ENCODE measurements around the gene MACROD2. TPM values are rescaled to one million over a fixed set of nuclear protein-coding genes. Genes with fewer than 3 reads are reported as not detected.

The MACROD2 gene
- polyA plus RNA-seq, 1 experiment = 0.47 TPM

- ChIA-PET POLR2A (no interaction called here), CTCF (no interaction called here)
- H3K36me3 ChIP-seq (ENCODE audit: control insufficient read depth, insufficient read depth, low read length) = no peaks in the 10 kb centered on the region
- H3K27me3 ChIP-seq (ENCODE audit: control insufficient read depth, insufficient read depth, low read length) = no peaks in the 10 kb centered on the region
- no peak overlapping the region for H3K4me3 ChIP-seq (ENCODE audit: low read depth, low read length)
- DNase-seq (ENCODE audit: low read depth) = no peak
- TF ChIP-seq CTCF (IDR thresholded peaks at IDR 0.05; ENCODE audit: insufficient read depth, low read depth, low read length) = no peak
These were observed 1204.8 kb downstream of the MACROD2 start for GRCh38 chr20:15200147-15200565.

- DNase-seq (ENCODE audit: low read depth) = no peak
- no peaks in the 10 kb centered on the region for H3K27me3 ChIP-seq (ENCODE audit: control insufficient read depth, insufficient read depth, low read length)
- H3K4me3 ChIP-seq (ENCODE audit: low read depth, low read length) = no peak overlapping the region
- no peak for TF ChIP-seq CTCF (IDR thresholded peaks at IDR 0.05; ENCODE audit: insufficient read depth, low read depth, low read length)
- no peaks in the 10 kb centered on the region for H3K36me3 ChIP-seq (ENCODE audit: control insufficient read depth, insufficient read depth, low read length)
- ChIA-PET POLR2A (no interaction called here), CTCF (interaction anchor here (1.1 kb wide), 1 partner anchor 20 kb away, joined by 3 read pairs; no protein-coding TSS in a partner anchor)
These were observed 1206.3 kb downstream of the MACROD2 start for GRCh38 chr20:15201602-15202001.

- ChIA-PET POLR2A (no interaction called here), CTCF (no interaction called here)
- no peaks in the 10 kb centered on the region for H3K27me3 ChIP-seq (ENCODE audit: control insufficient read depth, insufficient read depth, low read length)
- DNase-seq (ENCODE audit: low read depth) = no peak
- H3K36me3 ChIP-seq (ENCODE audit: control insufficient read depth, insufficient read depth, low read length) = no peaks in the 10 kb centered on the region
- no peak overlapping the region for H3K4me3 ChIP-seq (ENCODE audit: low read depth, low read length)
- no peak for TF ChIP-seq CTCF (IDR thresholded peaks at IDR 0.05; ENCODE audit: insufficient read depth, low read depth, low read length)
These were observed 1208.9 kb downstream of the MACROD2 start for GRCh38 chr20:15204234-15204633.

GRCh38 chr20:15205028-15205427, 1209.7 kb downstream of the MACROD2 start:
- CTCF ChIA-PET = no interaction called here
- POLR2A ChIA-PET = no interaction called here
- Histone ChIP-seq H3K27me3 (ENCODE audit: control insufficient read depth, insufficient read depth, low read length) (no peaks in the 10 kb centered on the region), H3K36me3 (ENCODE audit: control insufficient read depth, insufficient read depth, low read length) (no peaks in the 10 kb centered on the region), H3K4me3 (ENCODE audit: low read depth, low read length) (no peak overlapping the region)
- DNase-seq (ENCODE audit: low read depth) = no peak
- no peak for TF ChIP-seq CTCF (IDR thresholded peaks at IDR 0.05; ENCODE audit: insufficient read depth, low read depth, low read length)

- DNase-seq (ENCODE audit: low read depth) = no peak
- H3K27me3 ChIP-seq (ENCODE audit: control insufficient read depth, insufficient read depth, low read length) = no peaks in the 10 kb centered on the region
- no peaks in the 10 kb centered on the region for H3K36me3 ChIP-seq (ENCODE audit: control insufficient read depth, insufficient read depth, low read length)
- CTCF ChIA-PET = no interaction called here
- no peak for TF ChIP-seq CTCF (IDR thresholded peaks at IDR 0.05; ENCODE audit: insufficient read depth, low read depth, low read length)
- no peak overlapping the region for H3K4me3 ChIP-seq (ENCODE audit: low read depth, low read length)
- POLR2A ChIA-PET = no interaction called here
These were observed 1210.4 kb downstream of the MACROD2 start for GRCh38 chr20:15205719-15206118.

Data from BJ (cell line).